SU-DHL-6 (cell line): Measurements from ENCODE around the gene CHCHD3.

Source experiments
- H2AFZ ChIP-seq: fragments of 200-600 bp; sonication (generic); 2 replicates; pipeline ENCODE4 v1.6.1; 2014; ENCODE audit warnings: low read depth, mild to moderate bottlenecking, moderate library complexity, mixed read lengths, antibody characterized with exemption, low read length; ENCODE audit not compliant: severe bottlenecking
- H3F3A ChIP-seq: fragments of 200-600 bp; shearing (Covaris generic); 2 replicates; pipeline ENCODE4 v1.6.0; 2016; ENCODE audit warnings: antibody characterized with exemption, mild to moderate bottlenecking; ENCODE audit not compliant: insufficient read depth
- H3K27ac ChIP-seq: fragments of 200-600 bp; sonication (generic); 2 replicates; pipeline ENCODE4 v1.5.1; 2016; ENCODE audit warnings: low read depth, mild to moderate bottlenecking, low read length, moderate library complexity, mixed read lengths
- H3K27me3 ChIP-seq: fragments of 200-600 bp; sonication (generic), shearing (Covaris generic); 2 replicates; pipeline ENCODE4 v1.6.0; 2014; ENCODE audit warnings: mild to moderate bottlenecking, low read length
- H3K36me3 ChIP-seq: fragments of 200-600 bp; sonication (generic); 2 replicates; pipeline ENCODE4 v1.6.1; 2014; ENCODE audit warnings: mild to moderate bottlenecking, low read length, mixed read lengths
- H3K4me2 ChIP-seq: fragments of 300-600, 200-600 bp; shearing (Covaris generic), sonication (generic); 2 replicates; pipeline ENCODE4 v1.6.0; 2014; ENCODE audit warnings: low read length, low read depth, mild to moderate bottlenecking; ENCODE audit not compliant: poor library complexity, severe bottlenecking
- H3K4me3 ChIP-seq: fragments of 200-600 bp; sonication (generic); 2 replicates; pipeline ENCODE4 v1.5.1; 2014; ENCODE audit warnings: antibody characterized with exemption, low read length, mild to moderate bottlenecking, mixed read lengths; ENCODE audit not compliant: insufficient read depth, poor library complexity, severe bottlenecking
- H3K79me2 ChIP-seq: fragments of 200-600 bp; sonication (generic); 2 replicates; pipeline ENCODE4 v1.6.1; 2014; ENCODE audit warnings: mild to moderate bottlenecking, low read length, moderate library complexity; ENCODE audit not compliant: insufficient read depth
- H3K9ac ChIP-seq: fragments of 200-600 bp; sonication (generic); 2 replicates; pipeline ENCODE4 v1.7.0; 2014; ENCODE audit warnings: mild to moderate bottlenecking, low read length
- H3K9me2 ChIP-seq: fragments of 200-600 bp; sonication (generic); replicated peaks from 2 replicates; pipeline ENCODE4 v1.6.1; 2014; ENCODE audit warnings: low read length; ENCODE audit not compliant: insufficient read depth
- H3K9me3 ChIP-seq: fragments of 200-600 bp; sonication (generic); 2 replicates; pipeline ENCODE4 v1.6.1; 2014; ENCODE audit warnings: low read length, mixed read lengths; ENCODE audit not compliant: insufficient read depth
- H4K20me1 ChIP-seq: fragments of 200-600 bp; sonication (generic); 2 replicates; pipeline ENCODE4 v1.6.1; 2014; ENCODE audit warnings: low read depth, mild to moderate bottlenecking, antibody characterized with exemption, low read length, moderate library complexity, mixed read lengths
- CTCF ChIP-seq: fragments of 200-600 bp; sonication (generic); IDR thresholded peaks from one replicate; pipeline ENCODE4 v1.5.1; 2017; ENCODE audit warnings: antibody characterized with exemption, mild to moderate bottlenecking, low read length, moderate library complexity; ENCODE audit not compliant: insufficient read depth, poor library complexity, severe bottlenecking
- EZH2phosphoT487 ChIP-seq: fragments of 200-600 bp; sonication (generic), shearing (Covaris generic); conservative IDR thresholded peaks from 2 replicates; pipeline ENCODE4 v1.6.1; 2018; ENCODE audit warnings: mild to moderate bottlenecking, antibody characterized with exemption, low read length, moderate library complexity, mixed read lengths

CHCHD3 gene

GRCh38 chr7:132872034-132872433 is 209.9 kb downstream of the CHCHD3 start:
- Histone ChIP-seq H3K27me3 (no peaks in the 10 kb centered on the region), H2AFZ (no peak overlapping the region), H3K27ac (no peak overlapping the region), H3K9ac (no peak overlapping the region), H3K9me3 (no peaks in the 10 kb centered on the region), H3K36me3 (no peaks in the 10 kb centered on the region), H4K20me1 (no peaks in the 10 kb centered on the region), H3F3A (no peaks in the 10 kb centered on the region), H3K9me2 (no peaks in the 10 kb centered on the region), H3K4me2 (no peak overlapping the region), H3K4me3 (no peak overlapping the region), H3K79me2 (peaks cover under 1% of the 10 kb centered on the region)
- TF ChIP-seq EZH2phosphoT487 = no peak
- no peak for TF ChIP-seq CTCF

GRCh38 chr7:132871419-132871818 is 210.5 kb downstream of the CHCHD3 start:
- Histone ChIP-seq H3K27me3 (no peaks in the 10 kb centered on the region), H3K4me2 (no peak overlapping the region), H3K79me2 (no peaks in the 10 kb centered on the region; the same call in 1 of the 2 replicates), H3F3A (no peaks in the 10 kb centered on the region), H3K9me3 (no peaks in the 10 kb centered on the region), H3K9me2 (no peaks in the 10 kb centered on the region), H3K9ac (no peak overlapping the region), H4K20me1 (no peaks in the 10 kb centered on the region), H3K4me3 (no peak overlapping the region), H2AFZ (no peak overlapping the region), H3K36me3 (no peaks in the 10 kb centered on the region), H3K27ac (no peak overlapping the region)
- TF ChIP-seq CTCF = no peak
- TF ChIP-seq EZH2phosphoT487 = no peak

- Histone ChIP-seq H3K27ac (no peak overlapping the region), H3K4me2 (no peak overlapping the region), H4K20me1 (no peaks in the 10 kb centered on the region), H3K36me3 (no peaks in the 10 kb centered on the region), H3K9me3 (no peaks in the 10 kb centered on the region), H3K4me3 (no peak overlapping the region), H3K9me2 (no peaks in the 10 kb centered on the region), H3K9ac (no peak overlapping the region), H3F3A (no peaks in the 10 kb centered on the region), H3K79me2 (no peaks in the 10 kb centered on the region; the same call in 1 of the 2 replicates), H3K27me3 (no peaks in the 10 kb centered on the region), H2AFZ (no peak overlapping the region)
- TF ChIP-seq CTCF (no peak), EZH2phosphoT487 (no peak)
Measured at GRCh38 chr7:132869166-132869861, 212.6 kb downstream of the CHCHD3 start.
